ENCODE data around the gene DIP2C. TPM values are rescaled to one million over a fixed set of nuclear protein-coding genes. Genes with fewer than 3 reads are reported as not detected.
"Not testable (repeated sequence)": the region's sequence is repeated elsewhere in the genome, so short reads cannot be mapped to it uniquely, and the experiment has no call there.

Gene DIP2C
- total RNA-seq, 2 donors from 2014 or later: 9.6 to 11.9 TPM

GRCh38 chr10:653991-654646, 35.3 kb downstream of the DIP2C start:
- no peaks in the 10 kb centered on the region for H3K36me3 ChIP-seq (replicated peaks in 1 of 2; ENCODE audit: insufficient read depth in 1 of 2, low read depth in 2 of 2)
- TF ChIP-seq POLR2A (IDR thresholded peaks at IDR 0.05) (peak in 2 of 3 donors; percentile 41 to 44), CTCF (IDR thresholded peaks at IDR 0.05) (no peak)
- peaks cover 55% of the 10 kb centered on the region for H3K4me1 ChIP-seq
- intact Hi-C loops (cut with DNase I): no loop called here
- peak; percentile 44 to 67 (median 51) for DNase-seq
- whole genome bisulfite sequencing, 2 donors: 6 to 7% methylated on average over 13 of the region's 13 CpGs
- no peaks in the 10 kb centered on the region for H3K27me3 ChIP-seq
- peak; percentile 38 for ATAC-seq
- no peak overlapping the region for H3K4me3 ChIP-seq
- peak overlapping the region; percentile 36 to 76 (median 68) for H3K27ac ChIP-seq
- no peaks in the 10 kb centered on the region for H3K9me3 ChIP-seq

GRCh38 chr10:652832-653459, 36.5 kb downstream of the DIP2C start:
- H3K4me3 ChIP-seq; DNase-seq; ATAC-seq; H3K27me3 ChIP-seq; H3K9me3 ChIP-seq; H3K36me3 ChIP-seq (replicated peaks in 1 of 2; ENCODE audit: insufficient read depth in 1 of 2, low read depth in 2 of 2); intact Hi-C loops (cut with DNase I): not testable (repeated sequence)
- H3K4me1 ChIP-seq: peaks cover 53% of the 10 kb centered on the region
- peak overlapping the region in 2 of 4 donors; percentile 72 to 76 for H3K27ac ChIP-seq
- WGBS, 2 donors: 95% methylated on average over 13 of the region's 13 CpGs

GRCh38 chr10:652233-652632, 37.2 kb downstream of the DIP2C start:
- no peak for DNase-seq
- Histone ChIP-seq H3K36me3 (replicated peaks in 1 of 2; ENCODE audit: insufficient read depth in 1 of 2, low read depth in 2 of 2) (no peaks in the 10 kb centered on the region), H3K27me3 (no peaks in the 10 kb centered on the region), H3K9me3 (no peaks in the 10 kb centered on the region), H3K27ac (peak overlapping the region in 2 of 4 donors; percentile 72 to 92), H3K4me1 (peaks cover 53% of the 10 kb centered on the region), H3K4me3 (no peak overlapping the region)
- no peak for TF ChIP-seq CTCF (IDR thresholded peaks at IDR 0.05)
- no peak for TF ChIP-seq POLR2A (IDR thresholded peaks at IDR 0.05)
- intact Hi-C loops (cut with DNase I): no loop called here
- 92 to 96% methylated on average over 13 to 15 of the region's 15 CpGs for WGBS, 2 donors
- no peak for ATAC-seq

- Histone ChIP-seq H3K9me3 (no peaks in the 10 kb centered on the region), H3K27me3 (no peaks in the 10 kb centered on the region), H3K4me1 (peaks cover 53% of the 10 kb centered on the region), H3K4me3 (no peak overlapping the region), H3K27ac (peak overlapping the region in 1 of 4 donors; percentile 92), H3K36me3 (replicated peaks in 1 of 2; ENCODE audit: insufficient read depth in 1 of 2, low read depth in 2 of 2) (no peaks in the 10 kb centered on the region)
- 91 to 95% methylated on average over 12 of the region's 12 CpGs for WGBS, 2 donors
- DNase-seq: no peak
- intact Hi-C loops (cut with DNase I): no loop called here
- no peak for ATAC-seq
- TF ChIP-seq CTCF (IDR thresholded peaks at IDR 0.05) (no peak), POLR2A (IDR thresholded peaks at IDR 0.05) (no peak)
These were observed 37.8 kb downstream of the DIP2C start for GRCh38 chr10:651692-652091.

- Histone ChIP-seq H3K27ac (peak overlapping the region; percentile 92 to 98 (median 96)), H3K9me3 (no peaks in the 10 kb centered on the region), H3K4me3 (no peak overlapping the region), H3K27me3 (no peaks in the 10 kb centered on the region), H3K36me3 (replicated peaks in 1 of 2; ENCODE audit: insufficient read depth in 1 of 2, low read depth in 2 of 2) (no peaks in the 10 kb centered on the region), H3K4me1 (peaks cover 53% of the 10 kb centered on the region)
- no peak for ATAC-seq
- no peak for TF ChIP-seq POLR2A (IDR thresholded peaks at IDR 0.05)
- no peak for TF ChIP-seq CTCF (IDR thresholded peaks at IDR 0.05)
- WGBS, 2 donors: 77 to 80% methylated on average over 19 to 20 of the region's 20 CpGs
- DNase-seq: no peak
- intact Hi-C loops (cut with DNase I): no loop called here
These were observed 38.4 kb downstream of the DIP2C start for GRCh38 chr10:650886-651615.
